SK-N-SH (cell line): ENCODE data around the gene AAMP. TPM values are rescaled to one million over a fixed set of nuclear protein-coding genes. Genes with fewer than 3 reads are reported as not detected.

Experiments
- CTCF ChIA-PET: fragments of 300-600, 350-600 bp; formaldehyde crosslinking; extraction: SDS; loops from one replicate; lab custom pipeline; 2021; lab: Yijun Ruan, JAX
- POLR2A ChIA-PET: fragments of 350-600 bp; sonication (Branson Sonifier 250); formaldehyde crosslinking; extraction: SDS; loops from one replicate; lab custom pipeline; 2020; ENCODE audit warnings: antibody characterized with exemption, inconsistent platforms; lab: Yijun Ruan, JAX
- DNase-seq: peaks from one replicate; pipeline ENCODE4 v3.0.0; 2012
- H2AFZ ChIP-seq: fragments of 200-600 bp; sonication (generic); 2 replicates; pipeline ENCODE4 v1.8.1; 2016; ENCODE audit warnings: antibody characterized with exemption, mild to moderate bottlenecking, low read depth
- H3F3A ChIP-seq: fragments of 200-600 bp; sonication (generic); replicated peaks from 2 replicates; pipeline ENCODE3; 2016; ENCODE audit warnings: antibody characterized with exemption, mild to moderate bottlenecking; ENCODE audit not compliant: insufficient read depth
- H3K27ac ChIP-seq, 2 experiments: fragments of 200-500 bp in 1 of 2; fragments of 200-600 bp in 1 of 2; sonication (Bioruptor generic) in 1 of 2; sonication (generic), shearing (Covaris generic) in 1 of 2; 2 replicates each; pipeline versions ENCODE4 v1.5.1 to v1.6.1; 2014 to 2016; ENCODE audit warnings: low read depth in 2 of 2, inconsistent platforms in 1 of 2, low read length in 1 of 2, mild to moderate bottlenecking in 1 of 2, mixed read lengths in 1 of 2
- H3K27me3 ChIP-seq: fragments of 200-600 bp; sonication (generic), shearing (Covaris generic); 2 replicates; pipeline ENCODE4 v1.6.1; 2016; ENCODE audit warnings: mixed run types; ENCODE audit not compliant: insufficient read depth
- H3K36me3 ChIP-seq, 2 experiments: fragments of 200-500 bp in 1 of 2; fragments of 200-600 bp in 1 of 2; sonication (Bioruptor generic) in 1 of 2; sonication (generic) in 1 of 2; replicated peaks in 1 of 2; 2 replicates each; pipeline versions ENCODE3 to v1.5.1; 2014 to 2016; ENCODE audit warnings: low read length in 1 of 2, mild to moderate bottlenecking in 1 of 2; ENCODE audit not compliant: insufficient read depth in 2 of 2, control insufficient read depth in 1 of 2
- H3K4me1 ChIP-seq, 2 experiments: fragments of 200-500 bp in 1 of 2; fragments of 200-600 bp in 1 of 2; sonication (Bioruptor generic) in 1 of 2; sonication (generic), shearing (Covaris generic) in 1 of 2; 2 replicates each; pipeline versions ENCODE4 v1.5.1 to v1.6.1; 2014 to 2016; ENCODE audit warnings: low read depth in 1 of 2, low read length in 1 of 2, mixed run types in 1 of 2; ENCODE audit not compliant: insufficient read depth in 2 of 2, control insufficient read depth in 1 of 2
- H3K4me2 ChIP-seq: fragments of 200-600 bp; sonication (generic), shearing (Covaris generic); 2 replicates; pipeline ENCODE4 v1.6.1; 2017; ENCODE audit warnings: mixed run types
- H3K4me3 ChIP-seq, 2 experiments: fragments of 200-500 bp in 1 of 2; fragments of 200-600 bp in 1 of 2; sonication (Bioruptor generic) in 1 of 2; sonication (generic), shearing (Covaris generic) in 1 of 2; 2 replicates each; pipeline versions ENCODE4 v1.5.1 to v1.8.1; 2014 to 2016; ENCODE audit warnings: low read depth in 2 of 2, inconsistent platforms in 1 of 2, low read length in 1 of 2, mild to moderate bottlenecking in 1 of 2, mixed read lengths in 1 of 2, moderate library complexity in 1 of 2
- H3K79me2 ChIP-seq: fragments of 200-600 bp; sonication (generic); 2 replicates; pipeline ENCODE4 v1.8.1; 2017; ENCODE audit warnings: mild to moderate bottlenecking; ENCODE audit not compliant: insufficient read depth
- H3K9ac ChIP-seq: fragments of 200-600 bp; sonication (generic); 2 replicates; pipeline ENCODE4 v1.6.1; 2017; ENCODE audit warnings: mixed run types
- H3K9me2 ChIP-seq: fragments of 200-600 bp; sonication (generic); 2 replicates; pipeline ENCODE4 v1.6.1; 2017; ENCODE audit warnings: mixed run types
- H3K9me3 ChIP-seq: fragments of 200-600 bp; sonication (generic); 2 replicates; pipeline ENCODE4 v1.6.1; 2017; ENCODE audit warnings: mixed run types, mild to moderate bottlenecking, moderate library complexity
- H4K20me1 ChIP-seq: fragments of 200-600 bp; sonication (generic); 2 replicates; pipeline ENCODE4 v1.6.1; 2017; ENCODE audit warnings: mild to moderate bottlenecking, mixed run types; ENCODE audit not compliant: insufficient read depth
- CHD2 ChIP-seq: fragments of 150-350 bp; IDR thresholded peaks from 2 replicates; pipeline ENCODE4 v1.6.1; 2018; ENCODE audit warnings: low read length; ENCODE audit not compliant: partially characterized antibody
- FOSL2 ChIP-seq: IDR thresholded peaks from 2 replicates; pipeline ENCODE4 v1.4.0; 2012; ENCODE audit warnings: low read depth, mild to moderate bottlenecking, moderate library complexity, borderline replicate concordance
- FOXM1 ChIP-seq: IDR thresholded peaks from 2 replicates; pipeline ENCODE4 v1.4.0; 2012; ENCODE audit warnings: low read depth, mild to moderate bottlenecking
- GATA2 ChIP-seq: sonication (generic); formaldehyde crosslinking; IDR thresholded peaks from 2 replicates; pipeline ENCODE4 v1.5.0; 2020; ENCODE audit warnings: mild to moderate bottlenecking, missing genetic modification reagents
- MAX ChIP-seq: IDR thresholded peaks from 2 replicates; pipeline ENCODE4 v1.4.0; 2012; ENCODE audit warnings: low read depth
- MXI1 ChIP-seq: IDR thresholded peaks from 2 replicates; pipeline ENCODE4 v1.6.1; 2012; ENCODE audit warnings: mild to moderate bottlenecking, low read depth, low read length, improper control_type of control experiment
- NFIC ChIP-seq: IDR thresholded peaks from 2 replicates; pipeline ENCODE4 v1.4.0; 2012; ENCODE audit warnings: borderline replicate concordance
- NRF1 ChIP-seq: IDR thresholded peaks from 2 replicates; pipeline ENCODE4 v1.6.1; 2012; ENCODE audit warnings: low read depth, mild to moderate bottlenecking, low read length
- SIN3A ChIP-seq: IDR thresholded peaks from 2 replicates; pipeline ENCODE4 v1.6.1; 2012; ENCODE audit warnings: low read depth, mild to moderate bottlenecking, low read length, moderate library complexity, borderline replicate concordance
- USF1 ChIP-seq: IDR thresholded peaks from 2 replicates; pipeline ENCODE4 v1.4.0; 2012; ENCODE audit warnings: low read depth, borderline replicate concordance
- USF2 ChIP-seq: fragments of 150-350 bp; IDR thresholded peaks from 2 replicates; pipeline ENCODE4 v1.6.1; 2017; ENCODE audit warnings: antibody characterized with exemption, low read length, low read depth, borderline replicate concordance
- YY1 ChIP-seq: IDR thresholded peaks from 2 replicates; pipeline ENCODE4 v1.4.0; 2012; ENCODE audit warnings: low read depth, mild to moderate bottlenecking
- ZBTB33 ChIP-seq: IDR thresholded peaks from 2 replicates; pipeline ENCODE4 v1.4.0; 2012; ENCODE audit warnings: low read depth, borderline replicate concordance
- WGBS: methylation state at CpG from one replicate; pipeline ENCODE4 v1.1.6; 2017; ENCODE audit warnings: low lambda C conversion rate; 5-methylcytosine and 5-hydroxymethylcytosine counted together
- polyA plus RNA-seq, 3 experiments: library from polyadenylated mRNA; depleted of rRNA; stranded (reverse); fragments of >200 nt; gene quantifications; 2 replicates each; pipeline ENCODE4 v1.2.3, GENCODE V29; 2012

The AAMP gene
- polyA plus RNA-seq, 1 of the 3 experiments (the other 2 are of a cell fraction): 276 TPM

- H3K79me2 ChIP-seq: 0 out of 2 replicates have a peak, but pooled peaks cover 3% of the 10 kb centered on the region
- no peak overlapping the region for H3K4me3 ChIP-seq
- no peak overlapping the region for H3K4me2 ChIP-seq
- H3K27ac ChIP-seq: no peak overlapping the region
- H3F3A ChIP-seq: peaks cover 14% of the 10 kb centered on the region
- no peaks in the 10 kb centered on the region for H3K9me2 ChIP-seq
- CTCF ChIA-PET: interaction anchor here (0.6 to 2.0 kb wide), 4 partner anchors 12 to 67 kb away, joined by 3 to 11 read pairs (median 4); partner anchors contain the start of gene CATIP
- no peak for DNase-seq
- peaks cover 12 to 16% of the 10 kb centered on the region in 2 experiments; a peak in 3 of 4 replicates for H3K4me1 ChIP-seq
- H3K9ac ChIP-seq: no peak overlapping the region
- H4K20me1 ChIP-seq: no peaks in the 10 kb centered on the region
- no peaks in the 10 kb centered on the region for H3K36me3 ChIP-seq
- H2AFZ ChIP-seq: no peak overlapping the region
- H3K9me3 ChIP-seq: no peaks in the 10 kb centered on the region
- no peak for TF ChIP-seq YY1
- TF ChIP-seq NFIC: no peak
- no peak for TF ChIP-seq MAX
- no peak for TF ChIP-seq ZBTB33
- no peak for TF ChIP-seq FOSL2
- TF ChIP-seq USF1: no peak
- TF ChIP-seq CHD2: no peak
- no peak for TF ChIP-seq MXI1
- TF ChIP-seq USF2: no peak
- no peak for TF ChIP-seq GATA2 (CRISPR knock-in tag)
- TF ChIP-seq SIN3A: no peak
- TF ChIP-seq NRF1: no peak
- no peak for TF ChIP-seq FOXM1
- POLR2A ChIA-PET: no interaction called here
- no peaks in the 10 kb centered on the region for H3K27me3 ChIP-seq
- WGBS: 77% methylated on average over 6 of the region's 6 CpGs
Measured at GRCh38 chr2:218289639-218290315, 19.8 kb upstream of the AAMP start.
